HG02884 (cell line): Measurements from ENCODE around the gene PNPLA7.
"Not testable (repeated sequence)": the region's sequence is repeated elsewhere in the genome, so short reads cannot be mapped to it uniquely, and the experiment has no call there.

Source experiments
- ATAC-seq: cut with Tn5 transposase; IDR thresholded peaks from one replicate; pipeline ENCODE4 v1.9.1; 2021; ENCODE audit warnings: mild to moderate bottlenecking, moderate library complexity; ENCODE audit not compliant: unreplicated experiment

The PNPLA7 gene

GRCh38 chr9:137426018-137426681, 124.1 kb downstream of the PNPLA7 start:
- ATAC-seq = no peak

DNA sequence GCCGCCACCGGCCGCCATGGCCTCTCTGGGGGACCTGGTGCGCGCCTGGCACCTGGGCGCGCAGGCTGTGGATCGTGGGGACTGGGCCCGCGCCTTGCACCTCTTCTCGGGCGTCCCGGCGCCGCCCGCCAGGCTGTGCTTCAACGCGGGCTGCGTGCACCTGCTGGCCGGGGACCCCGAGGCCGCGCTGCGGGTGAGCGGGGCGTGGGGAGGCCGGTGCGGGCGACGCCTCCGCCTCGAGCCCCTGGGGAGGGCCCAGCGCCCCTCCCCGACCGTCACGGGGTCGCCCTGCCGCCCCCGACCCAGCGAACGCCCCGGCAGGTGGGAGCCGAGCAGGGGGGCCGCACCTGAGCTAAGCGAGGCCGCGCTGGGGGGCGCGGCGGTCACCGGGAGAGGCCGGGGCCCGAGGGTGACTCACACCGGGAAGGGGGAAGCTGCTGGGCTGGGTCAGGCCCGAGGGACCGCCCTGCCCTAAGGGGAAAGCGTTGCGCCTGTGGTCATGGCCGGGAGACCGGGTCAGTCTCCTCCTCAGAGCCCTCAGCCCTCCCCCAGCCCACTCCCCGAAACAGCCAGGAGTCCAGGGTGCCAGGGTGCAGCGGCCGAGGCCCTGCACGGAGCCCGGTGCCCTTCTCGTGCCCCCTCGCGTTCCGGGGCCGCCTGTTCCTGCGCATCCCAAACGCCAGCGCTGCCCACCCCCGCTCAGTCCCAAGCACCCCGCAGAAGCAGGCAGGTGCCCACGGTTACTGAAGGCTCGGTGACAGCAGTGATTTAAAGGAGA, 126.5 kb downstream of the PNPLA7 start:
- ATAC-seq = peak; percentile 8

DNA sequence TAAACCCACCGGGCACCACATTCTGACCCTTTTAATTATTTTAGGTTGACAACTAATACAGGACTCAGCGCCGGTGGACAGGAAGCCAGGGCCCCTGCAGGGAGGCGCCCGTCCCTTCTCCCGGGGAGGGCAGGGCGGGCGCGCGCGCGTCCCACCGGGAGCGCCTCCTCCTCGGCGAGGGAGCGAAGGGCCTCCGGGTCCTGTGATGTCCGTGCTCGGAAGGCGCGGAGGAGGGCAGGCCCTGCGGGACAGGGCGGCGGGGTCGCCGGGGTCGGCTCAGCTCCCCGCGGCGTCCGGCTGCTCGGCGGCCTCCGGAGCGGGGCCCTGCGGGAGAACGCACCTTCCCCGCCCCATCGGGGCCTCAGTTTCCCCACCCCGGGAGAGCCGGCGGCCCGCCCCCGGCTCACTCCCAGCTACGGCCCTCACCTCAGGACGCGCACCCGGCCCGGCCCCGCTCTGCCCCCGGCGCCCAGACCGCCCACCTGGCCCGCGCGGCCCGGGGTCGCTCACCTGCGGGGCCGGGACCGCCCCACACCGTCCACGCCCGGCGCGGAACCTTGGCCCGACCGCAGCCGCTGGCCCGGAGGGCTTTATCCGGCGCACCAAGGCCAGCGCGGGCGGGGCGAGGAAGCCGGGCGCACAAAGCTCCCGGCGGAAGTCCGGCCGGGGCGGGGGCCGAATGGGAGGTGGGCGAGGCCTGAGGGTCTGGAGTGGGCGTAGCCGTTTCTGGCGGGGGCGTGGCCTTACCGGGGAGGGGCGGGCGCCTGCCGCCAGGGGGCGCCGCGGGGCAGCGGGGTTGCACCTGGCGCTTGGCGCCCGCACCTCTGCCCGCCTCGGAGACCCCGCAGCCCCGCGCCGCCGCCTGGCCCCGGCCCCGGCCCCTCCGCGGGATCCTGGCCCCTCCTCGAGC, 127.3 kb downstream of the PNPLA7 start, which contains the start of the genes EXD3 and NOXA1:
Gene EXD3 (minus strand): TSS at position 559 of the 910 bp plus-strand sequence. CDS start 27,805 bp downstream, outside the sequence.
Gene NOXA1 (plus strand): TSS at position 790 of the 910 bp plus-strand sequence. CDS start 137 bp downstream, outside the sequence.
- peak; percentile 81 for ATAC-seq

DNA sequence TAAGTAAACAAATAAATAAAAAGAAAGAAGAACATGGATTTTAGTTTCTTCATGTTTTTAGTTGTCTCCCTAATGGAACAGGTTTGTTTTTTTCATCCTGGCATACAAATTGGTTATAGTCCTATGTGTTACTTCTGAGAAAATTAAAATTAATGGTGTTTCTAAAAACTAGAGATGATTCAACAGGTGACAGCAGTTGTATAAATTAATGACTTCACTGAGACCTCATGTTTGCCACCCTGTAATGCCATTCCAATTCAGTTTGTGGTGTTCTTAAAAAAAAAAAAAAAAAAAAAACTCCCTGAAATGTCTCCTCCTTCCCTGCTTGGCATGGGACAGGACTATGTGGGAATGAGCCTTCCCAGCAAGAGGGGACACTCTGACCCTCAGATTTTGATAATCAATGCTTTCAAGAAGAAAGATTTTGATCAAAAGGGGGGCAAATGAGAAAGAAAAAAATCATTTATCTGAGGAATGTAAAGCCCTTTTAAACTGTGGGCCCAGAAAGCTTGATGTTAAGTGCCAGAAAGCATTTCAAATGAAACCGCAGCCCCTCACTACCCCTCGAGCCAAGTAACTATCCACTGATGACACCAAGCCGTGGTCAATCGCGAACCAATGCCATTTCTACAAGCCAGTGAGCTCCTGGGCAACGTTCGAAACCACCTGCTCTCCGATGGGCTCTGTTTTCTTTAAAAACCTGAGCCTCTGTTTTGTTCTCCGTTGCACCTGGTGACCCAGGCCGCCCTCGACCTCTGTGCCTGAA, 128.2 kb downstream of the PNPLA7 start:
- no peak for ATAC-seq

GRCh38 chr9:137417161-137418021, 132.8 kb downstream of the PNPLA7 start:
- ATAC-seq = no peak

- ATAC-seq = no peak
These were observed 133.5 kb downstream of the PNPLA7 start for GRCh38 chr9:137416563-137417151.

DNA sequence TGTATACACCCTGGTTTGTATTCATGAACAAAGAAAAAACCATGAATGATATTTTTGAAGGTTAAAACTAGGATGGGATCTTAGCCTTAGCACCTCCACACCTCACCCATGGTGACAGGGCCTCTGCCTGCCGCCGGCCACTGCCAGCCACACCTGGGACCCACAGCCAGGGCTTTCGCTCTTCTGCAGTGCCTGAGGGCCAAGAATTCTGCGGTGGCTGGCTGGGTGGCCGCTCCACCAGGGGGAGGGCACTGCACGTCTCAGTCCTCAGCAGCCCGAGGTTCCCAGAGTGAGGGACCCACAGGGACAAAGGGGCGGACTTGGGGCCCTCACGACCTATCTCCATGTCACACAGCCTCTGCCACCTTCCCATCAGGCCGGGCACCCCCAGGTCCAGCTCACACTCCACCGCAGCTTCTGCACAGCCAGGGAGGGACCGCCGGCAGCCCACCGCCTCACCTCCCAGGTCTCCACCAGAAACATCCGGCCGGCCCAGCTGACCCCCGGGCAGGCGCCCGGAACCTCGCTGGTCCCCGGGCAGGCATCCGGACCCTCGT, 134.1 kb downstream of the PNPLA7 start:
- ATAC-seq = no peak

- no peak for ATAC-seq
These were observed 134.8 kb downstream of the PNPLA7 start for GRCh38 chr9:137415451-137415850.

- no peak for ATAC-seq
These were observed 137.8 kb downstream of the PNPLA7 start for GRCh38 chr9:137412431-137412830.

- no peak for ATAC-seq
These were observed 138.4 kb downstream of the PNPLA7 start for GRCh38 chr9:137411645-137412380.

DNA sequence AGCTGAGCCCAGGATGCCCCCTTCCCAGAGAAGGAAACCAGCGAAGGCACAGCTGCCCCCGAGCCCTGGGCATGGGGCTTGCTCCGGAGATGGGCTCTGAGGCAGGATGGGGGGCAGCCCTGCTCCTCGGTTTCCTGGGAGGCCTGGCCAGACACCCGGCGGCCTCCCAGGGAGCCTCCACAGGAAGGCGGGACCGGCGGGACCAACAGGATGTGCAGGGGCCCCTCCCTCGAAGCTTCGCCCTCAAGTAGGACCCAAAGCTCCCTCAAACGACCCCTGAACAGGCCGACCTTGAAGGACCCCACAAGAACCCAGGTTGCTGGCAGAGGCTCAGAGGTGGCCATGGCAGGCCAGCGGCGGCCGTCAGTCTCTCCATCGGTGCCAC, 138.9 kb downstream of the PNPLA7 start:
- ATAC-seq = no peak

- no peak for ATAC-seq
These were observed 139.3 kb downstream of the PNPLA7 start for GRCh38 chr9:137410891-137411249.

GRCh38 chr9:137410236-137410890, 139.8 kb downstream of the PNPLA7 start:
- not testable (repeated sequence) for ATAC-seq
